ENCODE data around the gene TCF3.

GRCh38 chr19:1609103-1609396, 43.4 kb downstream of the TCF3 start:
- TF ChIP-seq POLR2A (IDR thresholded peaks at IDR 0.05) (no peak), CTCF (IDR thresholded peaks at IDR 0.05) (no peak), POLR2AphosphoS5 (IDR thresholded peaks at IDR 0.05) (no peak), EP300 (IDR thresholded peaks at IDR 0.05) (no peak)
